Fibroblast of lung (primary cell): Measurements from ENCODE around the gene SH2D5. TPM values are rescaled to one million over a fixed set of nuclear protein-coding genes. Genes with fewer than 3 reads are reported as not detected.

Experiments used
- DNase-seq, 2 donors: peaks; one replicate each; pipeline versions ENCODE4 v3.0.0 to v3.0.0-alpha.2; 2010; ENCODE audit warnings: low read depth in 2 of 2
- H2AFZ ChIP-seq: 2 replicates; pipeline ENCODE4 v1.5.1; 2012; ENCODE audit warnings: low read length, control low read depth, inconsistent platforms
- H3K27ac ChIP-seq: 2 replicates; pipeline ENCODE4 v1.5.1; 2011; ENCODE audit warnings: low read length, control low read depth; ENCODE audit not compliant: insufficient read depth
- H3K27me3 ChIP-seq: 2 replicates; pipeline ENCODE4 v1.5.1; 2011; ENCODE audit warnings: mild to moderate bottlenecking, low read length; ENCODE audit not compliant: control insufficient read depth, insufficient read depth
- H3K36me3 ChIP-seq: 2 replicates; pipeline ENCODE4 v1.5.1; 2011; ENCODE audit warnings: low read length; ENCODE audit not compliant: control insufficient read depth, insufficient read depth
- H3K4me1 ChIP-seq: 2 replicates; pipeline ENCODE4 v1.5.1; 2011; ENCODE audit warnings: low read length; ENCODE audit not compliant: control insufficient read depth, insufficient read depth; ENCODE audit errors: extremely low read depth
- H3K4me2 ChIP-seq: 2 replicates; pipeline ENCODE4 v1.5.1; 2011; ENCODE audit warnings: low read length, control low read depth; ENCODE audit not compliant: insufficient read depth; ENCODE audit errors: extremely low read depth
- H3K4me3 ChIP-seq, 4 experiments: fragments of 200-600 bp in 1 of 4; sonication (generic) in 1 of 4; replicated peaks in 1 of 4; 2 replicates each; pipeline ENCODE4 v1.5.1; 2011 to 2016; ENCODE audit warnings: low read length in 4 of 4, low read depth in 3 of 4, mild to moderate bottlenecking in 3 of 4, control low read depth in 2 of 4, inconsistent platforms in 1 of 4, mixed read lengths in 1 of 4; ENCODE audit not compliant: insufficient read depth in 1 of 4; ENCODE audit errors: control extremely low read depth in 1 of 4
- H3K79me2 ChIP-seq: 2 replicates; pipeline ENCODE4 v1.5.1; 2012; ENCODE audit warnings: mild to moderate bottlenecking, low read length, inconsistent platforms; ENCODE audit not compliant: control insufficient read depth, insufficient read depth
- H3K9ac ChIP-seq: 2 replicates; pipeline ENCODE4 v1.5.1; 2011; ENCODE audit warnings: mild to moderate bottlenecking, low read length, control low read depth; ENCODE audit not compliant: insufficient read depth
- H3K9me3 ChIP-seq: 2 replicates; pipeline ENCODE4 v1.5.1; 2012; ENCODE audit warnings: low read depth, low read length; ENCODE audit not compliant: control insufficient read depth, insufficient read depth
- H4K20me1 ChIP-seq: 2 replicates; pipeline ENCODE4 v1.5.1; 2011; ENCODE audit warnings: low read length; ENCODE audit not compliant: control insufficient read depth, insufficient read depth; ENCODE audit errors: extremely low read depth
- CTCF ChIP-seq, 2 donors: IDR thresholded peaks in 1 of 2; conservative IDR thresholded peaks in 1 of 2; 1 replicate in 1 of 2; 2 replicates in 1 of 2; pipeline ENCODE4 v1.5.1; 2011 to 2012; ENCODE audit warnings: low read length in 2 of 2, control low read depth in 1 of 2, inconsistent platforms in 1 of 2, low read depth in 1 of 2, mild to moderate bottlenecking in 1 of 2
- EZH2 ChIP-seq: IDR thresholded peaks from 2 replicates; pipeline ENCODE4 v1.5.1; 2012; ENCODE audit warnings: low read length, control low read depth, mild to moderate bottlenecking; ENCODE audit errors: missing control alignments
- polyA plus RNA-seq, 2 donors: library from polyadenylated mRNA; depleted of rRNA in 1 of 2; stranded (reverse) in 1 of 2; unstranded in 1 of 2; fragments of >200 nt; gene quantifications; 2 replicates each; pipeline ENCODE4 v1.2.1, GENCODE V29; 2011 to 2012; ENCODE audit warnings: missing spikeins in 1 of 2
- total RNA-seq: library from RNA; depleted of rRNA; stranded (reverse); fragments of >200 nt; gene quantifications from 2 replicates; pipeline ENCODE4 v1.2.1, GENCODE V29; 2014

The SH2D5 gene
- total and polyA plus RNA-seq, 2 donors (not counting 1 experiment from before 2014, with no cell fraction given), result 3.6 to 5.0 TPM

- Histone ChIP-seq H3K9me3 (no peaks in the 10 kb centered on the region), H3K36me3 (no peaks in the 10 kb centered on the region), H3K27ac (no peak overlapping the region), H4K20me1 (no peaks in the 10 kb centered on the region), H3K79me2 (no peaks in the 10 kb centered on the region), H3K4me2 (no peak overlapping the region), H3K4me3 (no peak overlapping the region), H3K27me3 (no peaks in the 10 kb centered on the region), H3K4me1 (no peaks in the 10 kb centered on the region), H2AFZ (no peak overlapping the region), H3K9ac (no peak overlapping the region)
- TF ChIP-seq EZH2, result no peak
- no peak for TF ChIP-seq CTCF (conservative IDR thresholded peaks at IDR 0.05 in 1 of 2, IDR thresholded peaks at IDR 0.05 in 1 of 2; ENCODE audit: low read depth in 1 of 2, low read length in 2 of 2)
- DNase-seq, result no peak
These were observed 21.8 kb downstream of the SH2D5 start for GRCh38 chr1:20710469-20711284.

- H3K36me3 ChIP-seq, result no peaks in the 10 kb centered on the region
- TF ChIP-seq CTCF (conservative IDR thresholded peaks at IDR 0.05 in 1 of 2, IDR thresholded peaks at IDR 0.05 in 1 of 2; ENCODE audit: low read depth in 1 of 2, low read length in 2 of 2) (no peak), EZH2 (no peak)
- no peak overlapping the region for H3K27ac ChIP-seq
- DNase-seq, result no peak
- H3K4me1 ChIP-seq, result no peaks in the 10 kb centered on the region
- H3K4me2 ChIP-seq, result no peak overlapping the region
- H3K9me3 ChIP-seq, result no peaks in the 10 kb centered on the region
- H3K9ac ChIP-seq, result no peak overlapping the region
- H3K27me3 ChIP-seq, result no peaks in the 10 kb centered on the region
- H3K79me2 ChIP-seq, result no peaks in the 10 kb centered on the region
- H2AFZ ChIP-seq, result no peak overlapping the region
- no peaks in the 10 kb centered on the region for H4K20me1 ChIP-seq
- H3K4me3 ChIP-seq, result no peak overlapping the region
These were observed 22.6 kb downstream of the SH2D5 start for GRCh38 chr1:20709868-20710267.

- TF ChIP-seq EZH2 (no peak), CTCF (conservative IDR thresholded peaks at IDR 0.05 in 1 of 2, IDR thresholded peaks at IDR 0.05 in 1 of 2; ENCODE audit: low read depth in 1 of 2, low read length in 2 of 2) (no peak)
- Histone ChIP-seq H3K27ac (no peak overlapping the region), H3K4me1 (no peaks in the 10 kb centered on the region), H3K27me3 (no peaks in the 10 kb centered on the region), H3K9ac (no peak overlapping the region), H4K20me1 (no peaks in the 10 kb centered on the region), H3K4me2 (no peak overlapping the region), H3K9me3 (no peaks in the 10 kb centered on the region), H2AFZ (no peak overlapping the region), H3K79me2 (no peaks in the 10 kb centered on the region), H3K4me3 (no peak overlapping the region), H3K36me3 (no peaks in the 10 kb centered on the region)
- no peak for DNase-seq
These were observed 23.6 kb downstream of the SH2D5 start for GRCh38 chr1:20708891-20709290.
